H1 (cell line): ENCODE results near the gene EN2. TPM values are rescaled to one million over a fixed set of nuclear protein-coding genes. Genes with fewer than 3 reads are reported as not detected.

Experiments
- CTCF ChIP-seq, 3 experiments: IDR thresholded peaks; 1 replicate in 2 of 3; 2 replicates in 1 of 3; pipeline versions ENCODE4 v1.5.1 to v1.6.1; 2011; ENCODE audit warnings: low read length in 3 of 3, mild to moderate bottlenecking in 3 of 3, inconsistent platforms in 2 of 3, low read depth in 1 of 3, moderate library complexity in 1 of 3; ENCODE audit not compliant: insufficient read depth in 1 of 3; ENCODE audit errors: control extremely low read depth in 1 of 3
- KDM4A ChIP-seq: IDR thresholded peaks from one replicate; pipeline ENCODE4 v1.7.1; 2012; ENCODE audit warnings: low read depth, mild to moderate bottlenecking, moderate library complexity, low read length, inconsistent platforms; ENCODE audit not compliant: severe bottlenecking
- NRF1 ChIP-seq: IDR thresholded peaks from 2 replicates; pipeline ENCODE4 v1.6.1; 2011; ENCODE audit warnings: mild to moderate bottlenecking, low read depth, low read length, improper control_type of control experiment
- polyA plus RNA-seq, 7 experiments: library from polyadenylated mRNA; depleted of rRNA in 3 of 7; stranded (reverse) in 5 of 7; unstranded in 2 of 7; fragments of >200 nt in 5 of 7; fragments of 200-250 nt in 2 of 7; gene quantifications; 1 replicate in 5 of 7; 2 replicates in 1 of 7; 4 replicates in 1 of 7; pipeline versions ENCODE4 v1.2.1 to v1.2.3, GENCODE V29; 2011 to 2013; ENCODE audit warnings: missing spikeins in 2 of 7, mixed read lengths in 2 of 7
- total RNA-seq: library from RNA; stranded (reverse); fragmentation: NEBNext Ultra II Directional; extraction: Animal tissue kit (Norgen Biotek cat#: 25700); gene quantifications from 2 replicates; pipeline ENCODE4 v1.2.1, GENCODE V29; 2021

The EN2 gene
- total and polyA plus RNA-seq, 2 of the 8 experiments (the other 6 are each of a cell fraction or from before 2014, with no cell fraction given), result not detected

GRCh38 chr7:155450558-155450969 is 7.4 kb upstream of the EN2 start (continued):
- TF ChIP-seq CTCF (IDR thresholded peaks at IDR 0.05; ENCODE audit: control extremely low read depth in 1 of 3, insufficient read depth in 1 of 3, low read depth in 1 of 3, low read length in 3 of 3) (no peak), NRF1 (no peak), KDM4A (no peak)
- TF ChIP-seq, all 59 proteins: peak for 0
